Activated T-cell treated with anti-CD3 and anti-CD28 coated beads, Interleukin-2, amount 50 U/mL, for 48 hours (primary cell): ENCODE results near the gene C1orf50.
"Not testable (repeated sequence)": the region's sequence is repeated elsewhere in the genome, so short reads cannot be mapped to it uniquely, and the experiment has no call there.

Experiments used
- DNase-seq, 2 experiments: peaks; one replicate each; pipeline ENCODE4 v3.0.0-alpha.2; 2020

C1orf50 gene

GRCh38 chr1:42806593-42806992, 39.5 kb downstream of the C1orf50 start:
- no peak for DNase-seq

GRCh38 chr1:42807056-42807668, 40.1 kb downstream of the C1orf50 start:
- no peak for DNase-seq

GRCh38 chr1:42814815-42815214, 47.8 kb downstream of the C1orf50 start:
- not testable (repeated sequence) for DNase-seq

DNA sequence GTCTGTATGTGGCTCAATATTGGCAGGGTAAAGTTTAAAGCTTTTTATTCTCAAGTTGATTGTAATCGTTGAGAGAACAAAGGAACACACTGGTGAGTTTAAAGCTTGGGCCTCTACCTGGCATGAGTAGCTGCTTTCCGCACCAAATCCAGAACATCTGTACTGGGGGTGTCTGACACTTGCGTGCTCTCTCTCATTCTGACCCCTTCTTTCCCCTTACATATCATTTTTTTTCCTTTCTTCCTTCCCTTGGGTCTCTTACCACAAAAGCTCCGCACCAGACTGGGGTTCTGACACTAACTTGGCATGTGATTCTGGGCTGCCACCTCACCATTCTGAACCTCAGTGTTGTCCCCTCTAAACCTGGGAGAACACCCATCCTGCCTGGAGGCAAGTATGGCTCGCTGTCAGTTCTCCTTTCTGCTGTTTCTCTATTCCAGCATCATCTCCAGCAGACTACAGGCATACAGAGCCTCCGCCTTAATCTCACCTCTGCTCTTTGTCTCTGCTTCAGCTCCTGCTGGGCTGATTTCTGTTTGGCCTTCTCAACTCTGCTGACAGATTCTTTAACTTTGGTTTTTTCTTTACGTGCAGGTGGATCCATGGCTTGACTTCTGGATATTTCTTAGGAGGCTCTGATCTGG, 49.0 kb downstream of the C1orf50 start:
- DNase-seq: peak; percentile 26 to 31

DNA sequence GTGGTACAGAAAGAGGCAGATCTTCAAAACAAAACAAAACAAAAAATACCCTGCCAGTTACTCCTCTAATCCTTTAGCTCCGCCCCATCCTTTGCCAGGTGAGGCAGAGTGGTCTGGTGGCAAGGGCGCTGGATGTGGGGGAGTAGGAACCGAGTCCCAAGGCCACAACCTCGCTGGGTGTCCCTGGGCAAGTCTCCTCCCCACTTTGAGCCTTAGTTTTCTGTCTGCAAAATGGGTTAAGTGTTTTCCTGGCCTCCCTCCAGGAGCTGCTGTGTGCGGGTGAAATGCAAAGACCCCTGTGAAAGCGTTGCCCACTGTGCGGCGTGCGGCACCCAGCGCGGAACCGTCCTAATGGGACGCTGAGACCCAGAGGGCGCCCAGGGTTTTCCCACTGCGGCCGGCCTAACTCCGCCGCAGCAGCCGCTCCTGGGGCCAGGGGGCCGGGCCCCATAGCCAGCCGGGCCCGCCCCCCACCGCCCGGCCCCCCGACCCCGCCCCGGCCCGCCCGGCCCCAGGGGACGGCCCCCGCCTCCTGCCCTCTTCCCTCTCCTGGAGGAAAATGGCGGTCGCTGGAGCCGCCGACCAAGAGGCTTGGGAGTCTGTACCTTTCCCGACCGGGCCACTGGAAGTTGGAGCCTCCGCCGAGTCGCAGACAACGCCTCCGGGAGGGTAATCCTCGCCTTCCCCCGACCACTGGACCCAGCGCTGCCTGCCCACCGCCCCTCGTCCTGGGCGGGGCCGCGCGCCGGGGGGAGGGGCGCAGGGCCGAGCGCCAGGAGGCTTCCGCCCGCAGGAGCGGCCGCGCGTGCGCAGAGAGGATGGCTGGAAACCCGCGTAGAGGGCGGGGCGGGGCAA, 49.8 kb downstream of the C1orf50 start, which contains the start of the genes ERMAP and SVBP:
Gene ERMAP, plus strand, starts transcription at position 538 of the 855 bp plus-strand sequence. CDS start 13,327 bp downstream, outside the sequence.
Gene SVBP, minus strand, starts transcription at position 813 of the 855 bp plus-strand sequence. CDS start 853 bp downstream, outside the sequence.
- DNase-seq: peak; percentile 94 to 96

- DNase-seq: no peak
These were observed 50.4 kb downstream of the C1orf50 start for GRCh38 chr1:42817440-42817767.

GRCh38 chr1:42817976-42818375, 50.9 kb downstream of the C1orf50 start:
- no peak for DNase-seq

DNA sequence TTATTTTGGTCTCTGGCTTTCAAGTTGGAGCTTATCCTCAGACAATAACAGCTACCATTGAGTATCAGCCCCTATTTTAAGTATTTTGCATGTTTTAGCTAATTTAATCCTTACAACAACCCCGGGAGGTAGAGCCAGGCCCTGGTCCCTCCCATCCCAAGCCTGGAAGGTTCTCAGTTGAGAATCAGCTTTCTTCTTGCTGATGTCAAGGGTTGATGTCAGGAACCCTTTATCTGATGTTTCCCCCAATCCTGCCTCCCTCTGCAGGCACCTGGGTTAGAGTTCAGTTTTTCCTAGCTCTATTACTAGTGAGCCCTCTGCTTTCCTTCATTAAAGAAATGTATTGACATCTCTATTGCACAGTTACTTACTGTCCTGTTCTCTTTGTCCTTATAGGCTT, 53.8 kb downstream of the C1orf50 start:
- no peak for DNase-seq

- DNase-seq: no peak
These were observed 54.6 kb downstream of the C1orf50 start for GRCh38 chr1:42821690-42822089.

DNA sequence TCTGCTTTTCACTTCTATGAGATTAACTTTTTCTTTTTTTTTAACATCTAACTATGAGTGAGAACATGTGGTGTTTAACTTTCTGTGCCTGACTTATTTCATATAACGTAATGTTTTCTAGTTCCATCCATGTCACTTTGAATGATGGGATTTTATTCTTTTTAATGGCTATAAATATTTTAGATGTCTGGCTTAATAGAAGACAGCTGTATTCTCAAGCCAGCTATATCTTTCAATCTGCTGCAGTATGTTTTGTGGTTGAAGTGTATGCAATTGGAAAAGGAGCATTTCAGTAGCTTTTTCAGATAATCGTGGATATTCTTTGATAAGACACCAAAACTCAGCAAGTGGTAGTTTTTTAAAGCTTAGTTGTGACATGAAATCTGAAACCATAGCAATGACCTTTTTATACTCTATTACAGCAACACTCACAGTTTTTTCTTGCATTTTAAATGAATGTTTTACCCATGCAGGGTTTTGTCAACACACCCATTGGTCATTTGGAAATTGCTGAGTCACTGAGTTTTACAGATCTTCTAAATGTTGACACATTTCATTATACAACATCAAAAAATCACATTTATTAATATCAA, 55.8 kb downstream of the C1orf50 start:
- DNase-seq: no peak

DNA sequence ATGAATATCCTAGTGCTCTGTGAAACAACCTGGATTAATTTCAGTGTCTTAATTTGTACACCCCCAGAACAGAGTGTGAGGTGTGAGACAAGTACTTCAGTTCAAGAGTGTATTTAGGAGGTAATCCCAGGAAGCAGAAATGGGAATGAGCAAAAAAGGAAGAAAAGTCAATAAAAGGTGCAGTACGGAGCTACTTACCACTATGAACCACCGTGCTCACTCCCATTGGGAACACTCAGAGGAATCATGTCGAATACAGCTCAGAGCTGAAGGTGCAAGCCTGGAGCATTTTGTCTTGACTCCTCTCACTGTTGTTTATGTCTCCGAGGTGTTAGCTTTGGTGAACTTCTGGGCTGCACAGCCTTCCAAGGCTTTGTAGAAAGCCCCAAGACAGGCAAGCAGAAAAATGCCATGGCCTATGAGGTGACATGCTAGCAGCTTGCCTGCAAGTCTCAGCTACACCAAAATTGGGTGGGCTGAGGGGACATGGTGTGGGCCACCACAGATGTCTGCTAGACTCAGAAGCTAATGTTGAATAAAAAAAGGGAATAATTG, 57.5 kb downstream of the C1orf50 start:
- DNase-seq: no peak

DNA sequence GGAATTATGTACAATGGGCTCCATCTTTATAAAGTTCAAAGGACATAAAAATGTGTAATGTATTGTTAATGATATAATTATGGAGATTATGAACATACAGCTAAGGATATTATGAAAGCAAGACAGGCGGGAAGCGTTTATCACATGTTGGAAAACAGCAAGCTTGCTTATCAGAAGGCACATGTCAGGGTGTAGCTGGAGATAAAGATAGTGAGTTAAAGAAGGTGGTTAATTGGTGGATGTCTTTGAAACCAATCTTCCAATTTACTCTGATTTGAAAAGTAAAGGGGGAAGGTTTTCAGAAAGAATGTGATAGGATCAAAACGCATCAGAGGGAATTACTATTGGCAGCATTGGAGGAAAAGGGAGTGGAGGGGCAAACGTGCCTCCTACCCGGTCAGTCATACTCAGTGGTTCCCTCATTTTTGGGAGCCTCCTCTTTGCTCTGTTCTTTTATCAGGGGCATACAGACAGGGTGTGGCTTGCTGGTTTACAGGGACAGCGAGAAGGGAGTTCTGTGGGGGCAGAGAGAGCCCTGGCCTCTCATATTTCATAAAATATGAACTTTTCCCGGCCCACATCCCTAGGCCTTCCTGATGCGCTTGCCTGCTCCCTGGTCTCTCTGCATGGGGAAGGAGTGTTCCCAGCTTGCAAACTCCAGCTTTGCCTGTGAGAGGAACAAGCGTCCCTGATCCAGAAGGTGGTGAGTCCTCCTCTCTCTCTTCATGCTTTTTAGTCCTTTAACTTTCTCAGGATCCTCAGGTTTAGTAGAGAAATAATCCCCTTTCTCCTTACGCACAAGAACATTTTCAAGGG, 58.2 kb downstream of the C1orf50 start:
- no peak for DNase-seq
